Astrocyte of the cerebellum (primary cell): ENCODE measurements around the gene PTGDR.

Source experiments
- DNase-seq: peaks from one replicate; pipeline ENCODE4 v3.0.0-alpha.2; 2011; ENCODE audit warnings: low read depth
- H3K4me3 ChIP-seq: 2 replicates; pipeline ENCODE4 v1.5.1; 2011; ENCODE audit warnings: mild to moderate bottlenecking, low read depth, low read length, moderate library complexity
- in situ Hi-C: cut with HindIII; loops from 2 replicates; pipeline ENCODE4 v1.10.0; 2017; ENCODE audit warnings: low sequenced_read_pairs
- TF ChIP-seq, protein P1 (sequence below): IDR thresholded peaks from 2 replicates; pipeline ENCODE4 v1.5.1; 2012; ENCODE audit warnings: low read length, low read depth, moderate library complexity, mild to moderate bottlenecking; ENCODE audit errors: missing control alignments

The PTGDR gene, protein sequence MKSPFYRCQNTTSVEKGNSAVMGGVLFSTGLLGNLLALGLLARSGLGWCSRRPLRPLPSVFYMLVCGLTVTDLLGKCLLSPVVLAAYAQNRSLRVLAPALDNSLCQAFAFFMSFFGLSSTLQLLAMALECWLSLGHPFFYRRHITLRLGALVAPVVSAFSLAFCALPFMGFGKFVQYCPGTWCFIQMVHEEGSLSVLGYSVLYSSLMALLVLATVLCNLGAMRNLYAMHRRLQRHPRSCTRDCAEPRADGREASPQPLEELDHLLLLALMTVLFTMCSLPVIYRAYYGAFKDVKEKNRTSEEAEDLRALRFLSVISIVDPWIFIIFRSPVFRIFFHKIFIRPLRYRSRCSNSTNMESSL

DNA sequence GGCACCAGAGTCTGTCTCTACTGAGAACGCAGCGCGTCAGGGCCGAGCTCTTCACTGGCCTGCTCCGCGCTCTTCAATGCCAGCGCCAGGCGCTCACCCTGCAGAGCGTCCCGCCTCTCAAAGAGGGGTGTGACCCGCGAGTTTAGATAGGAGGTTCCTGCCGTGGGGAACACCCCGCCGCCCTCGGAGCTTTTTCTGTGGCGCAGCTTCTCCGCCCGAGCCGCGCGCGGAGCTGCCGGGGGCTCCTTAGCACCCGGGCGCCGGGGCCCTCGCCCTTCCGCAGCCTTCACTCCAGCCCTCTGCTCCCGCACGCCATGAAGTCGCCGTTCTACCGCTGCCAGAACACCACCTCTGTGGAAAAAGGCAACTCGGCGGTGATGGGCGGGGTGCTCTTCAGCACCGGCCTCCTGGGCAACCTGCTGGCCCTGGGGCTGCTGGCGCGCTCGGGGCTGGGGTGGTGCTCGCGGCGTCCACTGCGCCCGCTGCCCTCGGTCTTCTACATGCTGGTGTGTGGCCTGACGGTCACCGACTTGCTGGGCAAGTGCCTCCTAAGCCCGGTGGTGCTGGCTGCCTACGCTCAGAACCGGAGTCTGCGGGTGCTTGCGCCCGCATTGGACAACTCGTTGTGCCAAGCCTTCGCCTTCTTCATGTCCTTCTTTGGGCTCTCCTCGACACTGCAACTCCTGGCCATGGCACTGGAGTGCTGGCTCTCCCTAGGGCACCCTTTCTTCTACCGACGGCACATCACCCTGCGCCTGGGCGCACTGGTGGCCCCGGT is at the start of gene PTGDR:
Gene PTGDR (plus strand): TSS at position 198 of the 778 bp plus-strand sequence. CDS start 117 bp downstream, at position 315.
- in situ Hi-C loops, result no loop called here
- peak within 1 kb of the TSS; percentile 24 for H3K4me3 ChIP-seq
- TF ChIP-seq, protein P1, sequence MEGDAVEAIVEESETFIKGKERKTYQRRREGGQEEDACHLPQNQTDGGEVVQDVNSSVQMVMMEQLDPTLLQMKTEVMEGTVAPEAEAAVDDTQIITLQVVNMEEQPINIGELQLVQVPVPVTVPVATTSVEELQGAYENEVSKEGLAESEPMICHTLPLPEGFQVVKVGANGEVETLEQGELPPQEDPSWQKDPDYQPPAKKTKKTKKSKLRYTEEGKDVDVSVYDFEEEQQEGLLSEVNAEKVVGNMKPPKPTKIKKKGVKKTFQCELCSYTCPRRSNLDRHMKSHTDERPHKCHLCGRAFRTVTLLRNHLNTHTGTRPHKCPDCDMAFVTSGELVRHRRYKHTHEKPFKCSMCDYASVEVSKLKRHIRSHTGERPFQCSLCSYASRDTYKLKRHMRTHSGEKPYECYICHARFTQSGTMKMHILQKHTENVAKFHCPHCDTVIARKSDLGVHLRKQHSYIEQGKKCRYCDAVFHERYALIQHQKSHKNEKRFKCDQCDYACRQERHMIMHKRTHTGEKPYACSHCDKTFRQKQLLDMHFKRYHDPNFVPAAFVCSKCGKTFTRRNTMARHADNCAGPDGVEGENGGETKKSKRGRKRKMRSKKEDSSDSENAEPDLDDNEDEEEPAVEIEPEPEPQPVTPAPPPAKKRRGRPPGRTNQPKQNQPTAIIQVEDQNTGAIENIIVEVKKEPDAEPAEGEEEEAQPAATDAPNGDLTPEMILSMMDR, result no peak
- DNase-seq, result no peak

DNA sequence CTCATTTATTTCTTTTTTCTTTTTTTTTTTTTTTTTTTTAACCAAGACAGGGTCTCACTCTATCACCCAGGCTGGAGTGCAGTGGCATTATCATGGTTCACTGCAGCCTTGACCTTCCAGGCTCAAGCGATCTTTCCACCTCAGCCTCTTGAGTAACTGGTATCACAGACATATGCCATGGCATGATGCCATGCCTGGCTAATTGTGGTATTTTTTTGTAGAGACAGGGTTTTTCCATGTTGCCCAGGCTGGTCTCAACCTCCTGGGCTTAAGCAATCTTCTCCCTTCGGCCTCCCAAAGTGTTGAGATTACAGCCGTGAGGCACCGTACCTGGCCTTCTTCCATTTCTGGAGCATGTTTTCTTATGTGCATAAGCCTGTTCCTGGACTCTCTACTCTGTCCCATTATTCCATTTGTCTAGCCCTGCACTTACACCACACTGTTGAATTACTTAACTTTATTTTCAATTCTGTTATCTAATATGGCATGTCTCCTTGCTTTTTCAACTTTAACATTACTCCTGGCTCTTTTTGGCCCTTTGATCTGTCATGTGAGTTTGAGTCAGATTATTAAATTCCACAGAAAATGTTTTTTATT is 47.9 kb upstream of the PTGDR start:
- H3K4me3 ChIP-seq, result no peak overlapping the region
- in situ Hi-C loops, result no loop called here
- no peak for DNase-seq
- TF ChIP-seq, protein P1, result no peak

DNA sequence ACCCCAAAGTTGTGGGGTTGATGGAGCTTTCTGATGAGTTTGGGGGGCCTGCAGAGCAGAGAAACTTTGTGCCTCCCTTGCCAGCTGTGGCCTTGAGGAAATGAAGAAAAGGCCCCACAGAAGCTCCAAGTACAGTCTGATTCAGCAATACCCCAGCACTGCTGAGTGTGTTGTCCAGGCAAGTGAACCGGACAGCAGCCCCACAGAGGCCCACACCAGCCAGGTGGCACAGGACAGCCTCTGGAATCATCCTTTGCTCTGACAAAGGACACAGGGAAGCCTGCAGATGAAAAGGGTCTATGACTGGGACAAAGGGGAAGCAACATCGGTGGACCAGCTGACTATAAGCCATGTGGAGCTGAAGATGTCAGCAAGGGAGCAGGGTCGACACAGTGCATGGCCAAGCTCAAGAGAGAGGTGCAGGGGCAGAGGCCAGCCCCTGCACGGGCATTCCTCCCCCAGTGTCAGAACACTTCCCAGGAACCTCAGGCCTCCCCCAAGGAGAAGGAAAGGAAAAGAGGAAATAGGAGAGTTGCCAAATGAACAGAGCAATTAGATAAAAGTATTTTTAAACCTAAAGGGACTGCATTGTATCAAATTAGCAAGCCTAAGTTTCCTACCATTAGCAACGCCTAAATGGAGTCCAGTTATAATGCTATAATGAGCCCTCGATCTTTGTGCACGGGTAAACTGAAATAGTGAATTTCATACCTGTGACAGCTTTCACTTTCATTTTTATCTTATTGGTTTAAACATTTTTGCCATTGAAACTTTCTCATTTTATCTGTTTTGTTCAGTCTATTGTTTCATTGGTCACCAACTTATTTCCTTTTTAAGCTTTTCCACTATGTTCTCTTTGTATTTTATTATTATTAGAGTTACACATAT is 46.3 kb upstream of the PTGDR start:
- in situ Hi-C loops, result no loop called here
- DNase-seq, result no peak
- H3K4me3 ChIP-seq, result no peak overlapping the region
- TF ChIP-seq, protein P1, result no peak

DNA sequence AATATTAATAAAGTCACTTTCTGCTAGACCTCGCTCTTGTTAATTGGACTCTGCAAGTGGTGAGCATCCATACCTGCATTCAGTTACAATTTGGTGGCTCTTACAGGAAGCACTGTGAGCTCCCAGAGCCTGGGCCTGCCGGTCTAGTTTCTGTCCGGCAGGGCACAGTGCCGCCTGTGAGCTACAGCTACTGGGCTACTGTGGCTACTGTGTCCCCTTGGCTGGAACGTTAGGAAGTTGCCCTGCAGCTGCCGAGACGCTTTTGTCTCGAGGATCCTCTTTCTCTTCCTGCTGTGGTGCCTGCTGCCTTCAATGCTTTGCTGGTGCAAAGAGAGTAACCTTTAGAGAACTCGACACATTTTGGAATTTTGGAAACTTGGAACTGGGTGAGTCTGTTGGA is 44.6 kb upstream of the PTGDR start:
- no peak for DNase-seq
- TF ChIP-seq, protein P1, result no peak
- no peak overlapping the region for H3K4me3 ChIP-seq
- in situ Hi-C loops, result no loop called here

DNA sequence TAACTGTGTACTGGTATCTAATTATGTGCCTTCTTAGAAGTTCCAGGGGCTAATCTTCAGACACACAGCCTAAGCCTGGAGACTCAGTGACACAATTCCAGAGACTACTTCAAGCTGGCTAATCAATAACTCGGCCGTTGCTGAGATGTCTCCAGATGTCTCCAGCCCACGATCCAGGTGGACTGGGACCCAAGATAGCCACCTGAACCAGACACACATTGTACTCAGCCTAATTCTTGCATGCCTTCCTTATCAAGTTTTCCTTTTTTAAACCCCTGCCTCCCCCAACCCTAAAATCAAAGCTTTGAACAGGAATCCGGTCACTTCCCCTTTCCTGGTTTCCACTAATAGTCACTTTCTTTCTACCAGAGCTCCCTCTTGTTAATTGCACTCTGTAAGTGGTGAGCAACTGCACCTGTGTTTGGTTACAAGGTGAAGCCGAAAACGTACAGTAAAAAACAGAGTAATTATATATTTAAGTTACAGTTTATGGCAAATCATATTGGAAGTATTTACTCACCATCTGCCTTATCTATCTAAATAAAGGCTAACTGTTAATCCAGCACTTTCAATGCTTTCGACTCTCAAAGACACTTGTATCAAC is 39.8 kb upstream of the PTGDR start:
- TF ChIP-seq, protein P1, result no peak
- in situ Hi-C loops, result no loop called here
- H3K4me3 ChIP-seq, result no peak overlapping the region
- no peak for DNase-seq
